ENCODE results near the gene NINJ1. TPM values are rescaled to one million over a fixed set of nuclear protein-coding genes. Genes with fewer than 3 reads are reported as not detected.

The NINJ1 gene
- total and polyA plus RNA-seq, 2 of the 8 experiments (the other 6 are each of a cell fraction or from before 2014, with no cell fraction given) = 28.2 to 65.6 TPM

DNA sequence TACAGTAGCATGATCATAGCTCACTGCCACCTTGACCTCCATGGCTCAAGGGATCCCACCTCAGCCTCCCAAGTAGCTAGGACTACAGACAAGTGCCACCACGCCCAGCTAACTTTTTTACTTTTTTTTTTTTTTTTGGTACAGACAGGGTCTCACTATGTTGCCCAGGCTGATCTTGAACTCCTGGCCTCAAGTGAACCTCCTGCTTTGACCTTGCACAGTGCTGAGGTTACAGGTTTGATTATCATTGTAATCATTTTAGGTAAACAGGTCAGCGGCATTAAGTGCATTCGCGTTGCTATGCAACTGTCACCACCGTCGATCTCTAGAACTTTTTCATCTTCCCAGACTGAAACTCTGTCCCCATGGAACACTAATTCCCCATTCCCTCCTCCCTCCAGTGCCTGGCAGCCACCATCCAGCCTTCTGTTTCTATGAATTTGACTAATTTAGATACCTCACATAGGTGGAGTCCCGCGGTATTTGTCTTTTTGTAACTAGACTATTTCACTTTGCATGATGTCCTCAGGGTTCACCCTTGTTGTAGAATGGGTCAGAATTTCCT, 43.9 kb downstream of the NINJ1 start (continued):
- TF ChIP-seq KDM1A (IDR thresholded peaks at IDR 0.05; ENCODE audit: borderline replicate concordance, low read length) = no peak
- TF ChIP-seq NANOG (IDR thresholded peaks at IDR 0.05; ENCODE audit: insufficient read depth, low read depth, low read length, poor library complexity, severe bottlenecking) = no peak
- TF ChIP-seq CHD2 (IDR thresholded peaks at IDR 0.05; ENCODE audit: low read length) = no peak
- TF ChIP-seq SIN3A (conservative IDR thresholded peaks at IDR 0.05 in 1 of 2, IDR thresholded peaks at IDR 0.05 in 1 of 2; ENCODE audit: low read depth in 1 of 2, low read length in 2 of 2) = no peak
- no peak for TF ChIP-seq GABPA (IDR thresholded peaks at IDR 0.05; ENCODE audit: borderline replicate concordance, insufficient read depth, low read length)
- no peak for TF ChIP-seq SP2 (IDR thresholded peaks at IDR 0.05; ENCODE audit: low read length)
- TF ChIP-seq TBP (IDR thresholded peaks at IDR 0.05; ENCODE audit: low read depth, low read length) = no peak

All from H1 (cell line).